GM23338 (cell line): ENCODE data around the gene KLHL18.

Experiments
- EZH2 ChIP-seq: fragments of 200-600 bp; sonication (generic); IDR thresholded peaks from one replicate; pipeline ENCODE4 v1.8.0; 2017; ENCODE audit warnings: antibody characterized with exemption, mild to moderate bottlenecking, low read depth; ENCODE audit not compliant: unreplicated experiment
- EZH2phosphoT487 ChIP-seq: fragments of 200-600 bp; sonication (generic); IDR thresholded peaks from one replicate; pipeline ENCODE4 v1.8.1; 2018; ENCODE audit warnings: antibody characterized with exemption; ENCODE audit not compliant: unreplicated experiment
- NANOG ChIP-seq: IDR thresholded peaks from 2 replicates; pipeline ENCODE4 v1.6.1; 2016; ENCODE audit warnings: antibody characterized with exemption, borderline replicate concordance
- POLR2AphosphoS5 ChIP-seq: IDR thresholded peaks from 2 replicates; pipeline ENCODE4 v1.6.1; 2016; ENCODE audit warnings: antibody characterized with exemption, low read depth
- TF ChIP-seq, protein P1 (sequence below), 2 experiments: fragments of 200-600 bp in 1 of 2; sonication (generic) in 1 of 2; conservative IDR thresholded peaks; 2 replicates each; pipeline versions ENCODE4 v1.5.1 to v1.6.1; 2016 to 2017; ENCODE audit warnings: antibody characterized with exemption in 2 of 2, low read depth in 2 of 2, mild to moderate bottlenecking in 2 of 2, moderate library complexity in 1 of 2
- TF ChIP-seq, protein P2 (sequence below): IDR thresholded peaks from one replicate; pipeline ENCODE4 v1.6.1; 2018; ENCODE audit warnings: antibody characterized with exemption; ENCODE audit not compliant: unreplicated experiment

DNA sequence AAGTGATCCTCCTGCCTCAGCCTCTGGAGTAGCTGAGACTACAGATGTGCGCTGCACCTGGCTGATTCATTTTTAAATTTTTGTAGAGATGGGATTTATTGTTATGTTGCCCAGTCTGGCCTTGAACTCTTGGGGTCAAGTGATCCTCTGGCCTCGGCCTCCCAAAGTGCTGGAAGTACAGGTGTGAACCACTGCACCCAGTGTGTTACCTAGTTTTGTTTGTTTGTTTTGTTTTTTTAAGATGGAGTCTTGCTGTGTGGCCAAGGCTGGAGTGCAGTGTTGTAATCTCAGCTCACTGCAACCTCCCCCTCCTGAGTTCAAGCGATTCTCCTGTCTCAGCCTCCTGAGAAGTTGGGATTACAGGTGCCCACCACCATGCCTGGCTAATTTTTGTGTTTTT, 110.2 kb downstream of the KLHL18 start:
- TF ChIP-seq, protein P1, sequence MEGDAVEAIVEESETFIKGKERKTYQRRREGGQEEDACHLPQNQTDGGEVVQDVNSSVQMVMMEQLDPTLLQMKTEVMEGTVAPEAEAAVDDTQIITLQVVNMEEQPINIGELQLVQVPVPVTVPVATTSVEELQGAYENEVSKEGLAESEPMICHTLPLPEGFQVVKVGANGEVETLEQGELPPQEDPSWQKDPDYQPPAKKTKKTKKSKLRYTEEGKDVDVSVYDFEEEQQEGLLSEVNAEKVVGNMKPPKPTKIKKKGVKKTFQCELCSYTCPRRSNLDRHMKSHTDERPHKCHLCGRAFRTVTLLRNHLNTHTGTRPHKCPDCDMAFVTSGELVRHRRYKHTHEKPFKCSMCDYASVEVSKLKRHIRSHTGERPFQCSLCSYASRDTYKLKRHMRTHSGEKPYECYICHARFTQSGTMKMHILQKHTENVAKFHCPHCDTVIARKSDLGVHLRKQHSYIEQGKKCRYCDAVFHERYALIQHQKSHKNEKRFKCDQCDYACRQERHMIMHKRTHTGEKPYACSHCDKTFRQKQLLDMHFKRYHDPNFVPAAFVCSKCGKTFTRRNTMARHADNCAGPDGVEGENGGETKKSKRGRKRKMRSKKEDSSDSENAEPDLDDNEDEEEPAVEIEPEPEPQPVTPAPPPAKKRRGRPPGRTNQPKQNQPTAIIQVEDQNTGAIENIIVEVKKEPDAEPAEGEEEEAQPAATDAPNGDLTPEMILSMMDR (conservative IDR thresholded peaks at IDR 0.05; ENCODE audit: low read depth in 2 of 2), result no peak
- TF ChIP-seq EZH2phosphoT487 (no peak), POLR2AphosphoS5 (no peak), EZH2 (no peak), NANOG (no peak)
- TF ChIP-seq, protein P2, sequence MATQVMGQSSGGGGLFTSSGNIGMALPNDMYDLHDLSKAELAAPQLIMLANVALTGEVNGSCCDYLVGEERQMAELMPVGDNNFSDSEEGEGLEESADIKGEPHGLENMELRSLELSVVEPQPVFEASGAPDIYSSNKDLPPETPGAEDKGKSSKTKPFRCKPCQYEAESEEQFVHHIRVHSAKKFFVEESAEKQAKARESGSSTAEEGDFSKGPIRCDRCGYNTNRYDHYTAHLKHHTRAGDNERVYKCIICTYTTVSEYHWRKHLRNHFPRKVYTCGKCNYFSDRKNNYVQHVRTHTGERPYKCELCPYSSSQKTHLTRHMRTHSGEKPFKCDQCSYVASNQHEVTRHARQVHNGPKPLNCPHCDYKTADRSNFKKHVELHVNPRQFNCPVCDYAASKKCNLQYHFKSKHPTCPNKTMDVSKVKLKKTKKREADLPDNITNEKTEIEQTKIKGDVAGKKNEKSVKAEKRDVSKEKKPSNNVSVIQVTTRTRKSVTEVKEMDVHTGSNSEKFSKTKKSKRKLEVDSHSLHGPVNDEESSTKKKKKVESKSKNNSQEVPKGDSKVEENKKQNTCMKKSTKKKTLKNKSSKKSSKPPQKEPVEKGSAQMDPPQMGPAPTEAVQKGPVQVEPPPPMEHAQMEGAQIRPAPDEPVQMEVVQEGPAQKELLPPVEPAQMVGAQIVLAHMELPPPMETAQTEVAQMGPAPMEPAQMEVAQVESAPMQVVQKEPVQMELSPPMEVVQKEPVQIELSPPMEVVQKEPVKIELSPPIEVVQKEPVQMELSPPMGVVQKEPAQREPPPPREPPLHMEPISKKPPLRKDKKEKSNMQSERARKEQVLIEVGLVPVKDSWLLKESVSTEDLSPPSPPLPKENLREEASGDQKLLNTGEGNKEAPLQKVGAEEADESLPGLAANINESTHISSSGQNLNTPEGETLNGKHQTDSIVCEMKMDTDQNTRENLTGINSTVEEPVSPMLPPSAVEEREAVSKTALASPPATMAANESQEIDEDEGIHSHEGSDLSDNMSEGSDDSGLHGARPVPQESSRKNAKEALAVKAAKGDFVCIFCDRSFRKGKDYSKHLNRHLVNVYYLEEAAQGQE, result no peak
